ENCODE measurements around the gene SVEP1.

The SVEP1 gene

DNA sequence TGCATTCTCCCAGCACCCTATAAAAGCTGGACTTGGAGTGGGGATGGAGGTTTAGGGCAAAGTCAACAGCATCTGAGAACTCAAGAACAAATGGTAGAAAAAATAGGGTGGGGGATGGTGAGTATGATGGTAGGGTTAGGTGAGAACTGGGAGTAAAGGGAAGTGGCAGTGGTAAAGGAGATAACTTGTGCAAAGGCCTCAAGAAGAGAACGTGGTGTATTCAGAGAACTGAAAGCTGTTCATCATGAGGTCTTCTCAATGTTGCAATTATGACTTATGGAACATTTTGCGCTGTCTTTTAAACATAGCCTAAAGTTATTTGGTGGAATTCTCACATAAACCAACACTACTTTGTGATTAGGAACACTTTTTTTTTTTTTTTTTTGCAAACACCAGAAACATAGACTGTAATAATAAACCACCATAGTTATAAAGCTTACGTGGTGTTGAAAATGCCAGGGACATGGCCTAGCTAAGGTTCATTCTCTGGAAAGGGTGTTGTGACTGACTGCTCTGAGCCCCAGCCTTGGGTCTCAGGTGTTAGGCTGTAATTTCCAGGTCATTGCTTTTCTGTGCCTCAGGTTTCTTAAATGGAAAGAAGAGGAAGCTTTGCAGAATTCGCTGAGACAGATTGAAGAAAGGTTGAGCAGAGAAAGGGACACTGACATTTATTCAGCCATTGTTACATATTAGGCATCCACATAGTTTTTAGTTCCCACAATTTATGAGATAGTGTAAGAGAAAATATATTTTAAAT is 222.7 kb downstream of the SVEP1 start:
- peak; percentile 60 for DNase-seq

DNA sequence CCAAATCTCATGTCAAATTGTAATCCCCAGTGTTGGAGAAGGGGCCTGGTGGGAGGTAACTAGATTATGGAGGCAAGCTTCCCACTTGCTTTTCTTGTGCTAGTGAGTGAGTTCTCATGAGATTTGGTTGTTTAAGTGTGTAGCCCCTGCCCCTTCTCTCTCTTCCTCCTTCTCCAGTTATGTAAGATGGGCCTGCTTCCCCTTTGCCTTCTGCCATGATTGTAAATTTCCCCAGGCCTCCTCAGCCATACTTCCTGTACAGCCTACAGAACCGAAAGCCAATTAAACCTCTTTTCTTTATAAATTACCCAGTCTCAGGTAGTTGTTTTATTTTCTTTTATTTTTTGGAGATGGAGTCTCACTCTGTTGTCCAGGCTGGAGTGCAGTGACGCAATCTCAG is 223.6 kb downstream of the SVEP1 start:
- no peak for DNase-seq

DNA sequence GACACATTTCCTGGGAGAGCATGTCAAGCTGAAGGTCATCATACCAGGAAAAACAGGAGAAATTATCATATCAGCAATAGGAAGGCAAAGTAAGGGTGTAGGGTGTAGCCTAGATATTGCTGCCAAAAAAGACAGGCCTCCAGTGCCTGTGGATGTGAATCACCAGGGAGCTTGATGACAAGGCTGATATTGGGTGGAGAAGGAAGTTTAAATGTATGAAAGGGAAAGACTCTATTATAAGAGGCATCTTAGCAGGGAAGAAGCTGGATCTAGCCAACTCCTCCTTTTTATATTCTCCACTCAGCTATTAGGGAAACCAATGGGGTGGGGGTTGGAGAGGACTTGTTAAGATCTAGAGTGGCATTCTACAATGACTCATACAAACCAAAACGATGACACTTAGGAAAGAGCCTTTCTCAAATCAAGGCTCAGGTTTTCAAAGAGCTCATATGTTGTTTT is 228.5 kb downstream of the SVEP1 start:
- peak; percentile 27 for DNase-seq

DNA sequence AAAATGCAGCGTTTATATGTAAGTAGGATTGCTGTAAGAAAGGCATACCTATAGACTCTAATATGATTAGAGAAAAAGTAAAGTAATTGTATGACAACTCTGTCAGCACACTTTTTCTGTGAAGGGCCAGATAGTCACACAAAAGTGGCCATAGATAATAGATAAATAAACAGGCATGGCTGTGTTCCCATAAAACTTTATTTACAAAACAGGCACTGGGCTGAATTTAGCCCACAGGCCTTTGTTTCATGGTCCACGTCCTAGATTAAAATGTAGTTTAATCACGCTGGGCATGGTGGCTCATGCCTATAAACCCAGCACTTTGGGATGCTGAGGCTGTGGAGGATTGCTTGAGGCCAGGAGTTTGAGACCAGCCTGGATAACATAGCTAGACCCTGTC is 233.2 kb downstream of the SVEP1 start:
- no peak for DNase-seq

DNA sequence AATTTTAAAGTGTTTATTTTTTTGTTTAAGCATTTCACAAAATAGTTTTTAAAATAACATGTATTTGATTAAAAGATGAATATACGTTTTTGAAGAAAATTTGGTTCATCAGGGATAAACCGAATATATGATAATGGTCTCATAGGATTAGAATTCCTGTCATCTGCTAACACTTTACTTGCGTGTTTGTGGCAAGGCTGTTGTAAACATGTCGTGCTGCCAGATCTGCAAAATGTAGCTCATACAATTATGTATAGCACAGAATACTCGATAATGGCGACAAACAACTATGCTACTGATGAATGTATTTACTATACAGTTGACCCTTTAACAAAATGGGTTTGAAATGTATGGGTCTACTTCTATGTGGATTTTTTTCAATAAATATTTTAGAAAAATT is 234.7 kb downstream of the SVEP1 start:
- DNase-seq = no peak

DNA sequence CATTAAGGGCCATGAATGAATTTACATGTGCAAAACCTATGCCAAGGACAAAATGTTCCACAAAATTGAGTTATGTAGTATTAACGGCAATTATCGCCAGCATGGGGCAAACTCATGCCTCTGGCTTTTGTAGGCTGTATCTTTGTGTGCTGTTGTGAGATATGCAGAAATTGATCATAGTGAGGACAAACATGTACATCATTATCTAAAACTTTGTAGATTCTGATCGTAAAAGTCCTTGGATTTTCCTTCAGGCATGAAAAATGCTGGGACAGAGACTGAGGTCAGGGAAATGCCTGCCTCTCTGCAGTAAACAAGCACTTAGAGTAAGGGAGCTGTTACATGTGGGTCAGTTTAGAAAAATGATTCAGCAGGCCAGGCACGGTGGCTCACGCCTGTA is 236.0 kb downstream of the SVEP1 start:
- DNase-seq = no peak

DNA sequence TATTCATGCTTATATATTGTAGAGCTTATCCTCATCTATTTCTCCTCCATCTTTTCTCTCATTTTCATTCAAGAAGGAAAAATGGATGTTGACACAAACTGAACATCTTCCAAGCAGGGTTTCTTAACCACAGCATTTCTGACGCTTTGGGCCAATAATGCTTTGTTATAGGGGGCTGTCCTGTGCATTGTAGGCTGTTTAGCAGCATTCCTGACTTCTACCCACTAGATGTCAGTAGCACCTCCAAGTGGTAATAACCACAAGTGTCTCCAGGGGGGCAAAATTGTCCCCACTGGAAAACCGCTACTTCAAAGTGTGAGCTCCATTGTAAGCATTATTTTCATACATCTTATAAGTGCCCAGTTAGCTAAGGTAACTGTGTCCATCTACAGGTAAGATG is 239.2 kb downstream of the SVEP1 start:
- no peak for DNase-seq

DNA sequence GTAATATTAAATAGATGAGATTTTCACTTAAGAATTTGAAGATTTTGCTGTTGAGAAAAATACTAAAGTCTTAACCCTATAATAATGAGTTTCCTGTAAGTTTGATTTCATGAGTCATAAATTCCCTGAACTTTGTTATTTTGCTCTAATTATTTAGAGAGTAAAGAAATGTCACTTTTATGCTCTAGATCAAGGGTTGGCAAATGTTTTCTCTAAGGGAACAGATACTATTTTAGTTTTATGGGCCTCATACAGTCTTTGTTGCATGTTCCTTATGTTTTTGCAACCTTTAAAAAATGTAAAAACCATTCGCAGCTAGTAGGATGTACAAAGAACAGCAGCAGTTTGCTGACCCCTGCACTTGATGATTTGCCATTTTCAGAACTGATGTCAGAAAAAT is 241.4 kb downstream of the SVEP1 start:
- no peak for DNase-seq

DNA sequence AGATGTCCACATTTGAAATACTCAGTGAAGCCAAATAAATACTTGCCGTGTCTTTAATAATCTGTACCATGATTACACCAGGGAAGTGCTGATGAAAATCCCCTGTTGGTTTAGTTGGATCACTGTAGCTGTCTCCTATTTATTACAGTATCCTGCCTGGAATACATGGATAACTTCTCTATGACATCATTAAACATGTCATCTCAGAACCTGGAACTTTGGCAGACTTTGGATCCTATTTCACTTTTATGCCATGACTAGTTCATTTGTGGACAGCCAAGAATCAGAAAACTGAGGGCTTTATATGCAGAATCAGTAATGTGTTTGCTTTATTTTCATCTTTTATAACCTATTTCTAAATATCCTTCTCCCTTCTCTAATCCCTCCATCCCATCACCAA is 241.8 kb downstream of the SVEP1 start, which contains the start of gene TXNDC8:
TXNDC8 (minus strand) TSS at position 137 of the 400 bp plus-strand sequence.
- no peak for DNase-seq

DNA sequence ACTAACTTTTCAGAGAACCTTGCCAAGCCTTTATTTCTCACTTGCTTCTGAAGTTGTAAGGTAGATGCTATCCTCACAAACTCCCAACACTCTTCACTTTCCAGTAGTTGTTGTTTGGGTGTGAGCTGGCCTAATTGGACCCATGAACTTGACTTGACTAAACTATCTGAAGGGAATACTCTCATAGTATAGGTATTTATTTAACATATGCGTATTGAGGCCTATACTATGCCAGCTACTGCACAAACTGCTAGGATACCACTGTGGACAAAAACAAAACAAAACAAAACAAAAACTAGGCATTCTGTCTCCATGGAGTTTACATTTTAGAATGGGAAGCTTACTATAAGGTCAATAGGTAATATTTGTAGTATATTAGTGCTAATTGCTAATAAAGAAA is 243.2 kb downstream of the SVEP1 start:
- DNase-seq = no peak

DNA sequence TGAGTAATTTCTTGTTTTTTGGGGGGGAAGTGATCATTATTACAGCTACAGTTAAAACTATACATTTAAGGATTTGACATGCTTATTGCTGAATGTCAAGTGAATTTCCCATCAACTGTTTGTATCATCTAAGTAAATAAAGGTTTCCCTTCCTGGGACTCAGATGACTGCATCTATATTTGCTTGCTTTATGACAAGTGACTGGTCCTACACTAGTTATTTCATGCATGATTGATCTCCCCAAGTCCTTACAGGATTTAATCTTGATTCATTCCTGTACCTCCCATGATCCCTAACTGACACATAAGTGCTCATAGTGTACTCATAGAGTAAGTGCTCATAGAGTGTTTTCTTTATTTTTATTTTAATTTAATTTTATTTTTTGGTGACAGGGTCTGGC is 244.7 kb downstream of the SVEP1 start:
- DNase-seq = no peak

DNA sequence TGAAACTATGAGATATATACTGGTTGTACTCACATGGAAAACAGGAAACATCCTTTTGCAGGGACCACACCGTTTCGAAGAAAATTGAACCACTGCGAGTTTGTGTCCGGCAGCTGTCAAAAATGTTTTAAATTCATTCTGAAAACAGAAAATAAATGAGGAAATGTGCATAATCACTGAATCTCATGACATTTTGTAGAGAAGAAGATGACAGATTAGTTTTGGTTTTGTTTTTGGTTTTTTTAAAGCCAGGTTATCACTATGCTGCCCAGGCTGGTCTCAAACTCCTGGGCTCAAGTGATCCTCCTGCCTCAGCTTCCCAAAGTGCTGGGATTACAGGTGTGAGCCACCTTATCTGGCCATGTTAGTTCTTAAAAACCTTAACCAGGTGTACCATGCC is 245.4 kb downstream of the SVEP1 start:
- no peak for DNase-seq

DNA sequence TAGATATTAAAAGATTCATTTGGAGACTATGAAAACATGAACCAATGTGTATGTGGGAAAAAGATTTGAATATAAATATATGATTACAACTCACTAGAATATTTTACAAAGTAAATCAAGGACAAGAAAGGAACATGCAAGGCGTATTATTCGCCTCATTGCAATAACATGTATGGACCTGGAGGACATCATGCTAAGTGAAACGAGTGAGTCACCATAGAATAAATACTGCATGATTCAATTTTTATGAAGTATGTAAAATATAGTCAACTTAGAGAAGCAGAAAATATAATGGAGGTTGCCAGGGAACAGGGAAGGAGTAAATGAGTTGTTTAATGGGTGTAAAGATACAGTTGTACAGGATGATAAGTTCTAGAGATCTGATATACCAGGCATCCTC is 246.8 kb downstream of the SVEP1 start:
- no peak for DNase-seq

DNA sequence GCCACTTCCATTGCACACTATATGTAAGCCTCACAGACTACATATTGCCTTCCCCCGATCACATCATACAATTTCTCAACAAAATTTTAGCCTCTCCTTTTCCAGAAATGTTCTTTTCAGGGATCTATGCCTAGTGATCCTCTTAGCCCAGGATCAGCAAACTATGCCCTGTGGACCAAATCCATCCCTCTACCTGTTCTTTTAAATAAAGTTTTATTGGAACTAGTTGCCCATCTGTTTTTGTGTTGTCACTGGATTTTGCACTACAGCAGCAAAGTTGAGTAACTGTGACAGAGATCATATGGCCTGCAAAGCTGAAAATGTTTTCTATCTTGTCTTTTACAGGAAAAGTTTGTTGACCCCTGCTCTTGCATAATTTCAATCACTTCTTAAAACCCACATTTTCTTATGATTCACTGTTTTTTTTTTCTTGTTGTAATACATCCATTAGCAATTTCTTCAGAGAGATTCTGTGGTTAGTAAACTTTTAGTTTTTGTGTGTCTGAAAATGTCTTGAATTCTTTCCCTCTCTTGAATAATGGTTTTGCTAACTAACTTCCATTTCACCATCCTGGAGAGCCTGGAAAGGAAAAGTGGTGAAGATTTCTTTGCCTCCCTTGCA is 248.9 kb downstream of the SVEP1 start:
- DNase-seq = no peak

DNA sequence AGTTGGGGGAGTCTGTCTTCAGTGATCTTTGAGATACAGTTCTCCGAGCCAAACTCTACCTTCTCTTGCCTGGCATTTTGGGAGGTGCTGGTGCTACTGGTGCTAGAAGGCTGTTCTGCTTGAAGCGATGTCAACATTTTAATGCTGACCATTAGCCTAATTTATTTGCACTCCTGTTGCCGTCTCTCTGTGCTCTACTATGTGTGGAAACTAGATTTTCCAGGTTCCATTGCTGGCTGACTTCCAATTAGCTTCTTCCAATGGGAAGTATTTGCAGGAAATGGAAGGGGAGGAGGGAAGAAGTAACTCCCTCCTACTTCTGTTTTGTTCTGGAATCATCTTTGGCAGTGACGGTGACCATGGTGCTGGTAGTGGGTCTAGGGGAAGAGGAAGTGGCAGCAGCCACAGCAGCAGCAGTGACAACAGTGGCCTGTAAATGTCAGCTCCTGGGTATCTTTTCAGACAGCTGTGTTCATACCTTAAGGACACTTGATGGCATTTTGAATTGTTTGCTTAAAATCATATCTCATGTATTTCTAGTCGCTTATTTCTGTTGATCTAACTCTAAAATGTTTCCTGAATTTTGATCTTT is 249.8 kb downstream of the SVEP1 start:
- no peak for DNase-seq

DNA sequence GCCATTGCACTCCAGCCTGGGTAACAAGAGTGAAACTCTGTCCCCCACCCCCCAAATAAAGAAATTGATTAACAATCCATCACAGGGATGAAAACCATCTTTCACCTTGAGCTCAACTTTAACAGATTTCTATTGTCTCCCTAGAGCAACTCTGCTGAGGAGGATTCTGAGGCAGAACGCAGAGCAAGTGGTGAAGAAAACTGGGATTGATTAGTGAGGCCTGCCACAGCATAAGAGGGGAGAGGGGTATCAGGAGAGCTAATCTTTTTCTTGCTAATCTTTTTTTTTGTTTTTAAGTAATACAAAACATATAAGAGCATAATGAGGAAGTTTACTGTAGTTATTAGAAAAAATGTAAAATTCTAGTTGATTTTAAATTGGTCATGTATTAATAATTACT is 250.8 kb downstream of the SVEP1 start:
- DNase-seq = no peak

DNA sequence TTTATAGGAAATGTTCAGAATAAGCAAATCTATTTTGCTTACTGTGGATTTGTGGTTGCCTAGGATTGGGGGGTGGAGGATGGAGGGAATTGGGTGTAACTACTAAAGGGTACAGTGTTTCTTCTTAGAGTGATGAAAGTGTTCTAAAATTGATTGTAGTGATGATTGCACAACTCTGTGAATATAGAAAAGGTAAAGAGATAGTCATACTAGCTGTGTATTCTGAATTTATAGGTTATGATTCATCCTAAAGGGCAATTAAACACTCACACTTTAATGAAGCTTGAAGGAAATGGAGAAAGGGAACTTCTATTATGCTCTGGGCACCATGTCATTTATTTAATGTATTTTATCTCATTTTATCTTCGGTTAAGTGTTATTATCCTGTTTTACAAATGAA is 251.8 kb downstream of the SVEP1 start:
- DNase-seq = no peak

DNA sequence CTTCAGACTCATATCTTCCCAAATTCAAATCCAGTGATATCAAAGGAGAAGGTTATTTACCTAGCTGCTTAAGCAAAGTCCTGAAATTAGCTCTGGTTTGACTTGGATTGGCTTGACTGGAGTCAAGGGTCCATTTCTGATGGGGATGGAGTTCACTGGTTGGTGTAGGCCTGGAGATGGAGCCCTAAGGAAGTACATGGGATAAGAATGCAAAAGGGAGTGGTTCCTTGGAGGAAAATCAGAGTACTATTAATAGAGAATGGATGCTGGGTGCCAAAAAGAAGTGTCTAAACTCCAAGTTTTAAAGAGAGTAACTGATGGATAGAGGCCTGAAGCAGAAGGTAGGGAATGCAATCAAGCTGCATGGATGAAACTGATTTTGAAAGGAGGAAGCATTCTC is 255.7 kb downstream of the SVEP1 start:
- no peak for DNase-seq

DNA sequence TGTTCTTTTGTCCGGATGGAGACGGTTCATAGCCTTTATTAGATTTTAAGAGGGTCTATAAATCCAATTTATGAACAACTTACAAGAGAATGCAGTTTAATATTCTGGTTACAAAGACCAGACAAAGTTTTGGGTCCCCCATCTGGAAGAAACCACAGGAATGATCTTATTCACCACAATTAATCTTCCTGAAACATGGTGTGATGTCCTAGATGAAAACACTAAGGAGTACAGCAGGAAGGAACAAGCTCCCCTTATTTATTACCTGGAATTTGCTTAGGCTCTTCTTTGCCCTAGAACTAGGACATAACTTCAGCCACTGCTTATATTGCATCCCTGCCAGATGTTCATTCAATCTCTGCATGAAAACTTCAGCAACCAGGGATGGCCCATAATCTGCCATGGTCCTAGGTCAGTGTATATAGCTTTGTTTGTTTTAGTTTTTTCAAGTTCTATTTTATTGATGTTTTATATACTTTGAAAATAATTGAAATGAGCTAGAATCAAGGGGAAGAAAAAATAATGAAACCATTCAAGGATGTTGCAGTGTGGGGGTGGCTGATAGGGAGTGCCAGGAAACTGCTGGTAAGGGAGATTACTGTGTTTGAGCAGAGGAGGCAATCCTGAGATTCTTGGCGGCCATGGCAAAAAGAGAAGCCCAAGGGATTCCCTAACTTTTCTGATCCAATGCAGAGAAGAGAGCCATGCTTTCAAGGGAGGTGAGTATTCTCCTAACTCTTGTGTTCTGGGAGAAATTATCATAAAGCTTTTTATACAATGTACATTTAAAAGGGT is 258.7 kb downstream of the SVEP1 start:
- DNase-seq = no peak

DNA sequence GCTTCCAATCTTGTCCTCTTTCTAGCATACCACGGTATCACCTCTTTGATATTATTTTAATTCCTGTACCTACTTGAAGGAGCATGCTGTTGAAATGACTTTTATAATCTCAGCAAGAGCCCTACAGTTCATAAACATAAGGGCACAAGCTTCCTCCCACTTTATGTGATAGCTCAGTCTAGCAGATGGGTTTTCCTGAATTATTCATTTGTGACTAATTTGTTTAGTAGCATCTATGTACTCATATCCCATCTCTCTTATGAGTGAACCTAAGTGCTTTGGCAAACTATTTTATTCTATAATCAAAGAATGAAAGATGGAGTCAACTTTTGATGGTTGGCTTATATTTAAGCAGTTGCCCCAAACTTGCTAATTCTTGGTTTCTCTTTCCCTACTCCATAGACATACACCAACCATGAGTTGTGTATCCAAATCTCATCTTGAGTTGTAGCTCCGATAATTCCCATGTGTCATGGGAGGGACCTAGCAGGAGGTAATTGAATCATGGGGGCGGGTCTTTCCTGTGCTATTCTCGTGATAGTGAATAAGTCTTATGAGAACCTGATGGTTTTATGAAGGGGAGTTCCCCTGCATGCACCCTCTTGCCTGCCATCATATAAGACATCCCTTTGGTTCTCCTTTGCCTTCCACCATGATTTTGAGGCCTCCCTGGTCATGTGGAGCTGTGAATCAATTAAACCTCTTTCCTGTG is 259.6 kb downstream of the SVEP1 start:
- DNase-seq = peak; percentile 49

DNA sequence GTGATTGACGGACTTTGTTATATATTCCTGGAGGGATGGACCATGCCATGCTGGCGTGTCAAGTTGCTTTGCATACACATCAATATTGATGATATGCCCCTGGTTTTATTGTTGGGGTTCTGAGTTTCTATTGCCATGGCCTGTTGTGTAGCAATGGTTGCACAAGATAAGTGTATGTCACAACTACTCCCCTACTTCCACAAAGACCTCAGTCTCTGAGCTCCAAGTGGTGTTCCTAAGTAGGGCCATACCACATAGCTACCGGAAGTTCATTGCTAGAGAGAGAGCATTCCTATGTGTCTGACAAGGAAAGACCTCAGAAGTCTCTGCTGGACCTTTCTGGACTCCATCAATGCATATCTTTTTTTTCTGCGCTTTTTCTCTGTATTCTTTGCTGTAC is 261.6 kb downstream of the SVEP1 start:
- DNase-seq = no peak

DNA sequence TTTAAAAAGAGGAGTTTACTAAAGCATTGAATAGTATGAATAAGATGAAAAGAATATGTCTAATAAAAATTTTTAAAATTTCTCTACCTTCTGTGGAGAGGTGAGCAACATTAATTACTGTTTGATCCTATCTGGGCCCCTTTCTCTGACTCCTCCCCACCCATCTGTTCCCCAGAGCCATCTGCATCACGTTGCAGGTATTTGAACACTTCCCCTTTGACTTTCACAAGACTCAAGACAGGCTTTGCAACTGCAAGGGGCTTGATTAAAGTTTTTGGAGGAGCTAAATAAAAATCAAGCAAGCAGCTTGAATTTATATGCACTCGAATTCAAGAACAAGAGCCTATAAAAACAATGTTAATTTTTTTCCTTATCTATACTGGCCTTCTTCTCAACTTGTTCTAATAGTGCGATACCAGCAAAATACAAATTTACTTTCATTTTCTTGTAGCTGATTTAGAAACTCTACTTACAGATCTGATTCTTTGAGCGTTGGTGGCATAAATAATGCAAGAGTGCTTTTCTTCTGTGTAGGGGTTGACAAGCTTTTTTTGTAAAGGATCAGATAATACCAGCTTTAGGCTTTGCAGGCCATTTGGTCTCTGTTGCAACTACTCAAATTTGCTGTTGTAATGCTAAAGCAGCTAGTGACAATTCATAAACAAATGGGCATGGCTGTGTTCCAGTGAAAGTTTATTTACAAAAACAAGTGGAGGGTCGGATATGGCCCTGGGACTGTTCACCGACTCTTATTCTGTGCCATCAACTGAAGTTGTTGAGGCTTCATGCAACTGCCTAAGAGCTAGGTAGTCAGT is 263.1 kb downstream of the SVEP1 start:
- DNase-seq = peak; percentile 88
